ENCODE measurements around the gene STAT4. TPM values are rescaled to one million over a fixed set of nuclear protein-coding genes. Genes with fewer than 3 reads are reported as not detected.
A peak's percentile ranks its signal among the peaks of the same experiment; 100 is the strongest.

The STAT4 gene
- total RNA-seq, 2 experiments from 2014 or later: 52.4 to 52.6 TPM

- H3K4me3 Mint-ChIP-seq: no peak overlapping the region
- no peaks in the 10 kb centered on the region for H3K9me3 Mint-ChIP-seq
- POLR2A ChIA-PET: interaction anchor here (1.4 kb wide), 1 partner anchor 22 kb away, joined by 10 read pairs; no protein-coding TSS in a partner anchor
These were observed 21.0 kb upstream of the STAT4 start for GRCh38 chr2:191171708-191172355.

DNA sequence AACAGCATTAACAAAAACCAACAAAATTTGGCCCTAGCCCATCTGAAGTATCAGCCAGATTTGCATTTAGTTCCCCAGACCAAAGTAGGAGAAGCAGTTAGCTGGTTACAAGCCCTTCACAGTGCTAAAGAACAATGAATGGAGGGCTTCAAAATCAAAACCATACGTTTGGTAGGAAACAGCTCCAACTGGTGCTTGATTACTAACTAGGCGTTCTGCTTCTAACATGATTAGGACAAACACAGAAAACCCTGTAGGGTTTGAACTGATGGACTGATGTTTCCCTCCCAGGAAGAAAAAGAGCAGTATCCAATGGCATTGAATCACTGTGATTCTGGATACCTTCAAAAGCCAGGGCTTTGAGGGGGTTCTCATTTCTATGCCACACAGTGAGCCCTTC lies 20.5 kb upstream of the STAT4 start:
- intact Hi-C loops (cut with micrococcal nuclease): loop anchor here (1.0 kb wide), 1 partner anchor 23 kb away; no protein-coding TSS in a partner anchor
- no peaks in the 10 kb centered on the region for H3K27me3 Mint-ChIP-seq
- H3K27ac Mint-ChIP-seq: no peak overlapping the region

More at GRCh38 chr2:191171708-191172355, 21.0 kb upstream of the STAT4 start:
- DNase-seq: no peak
- CTCF ChIA-PET: interaction anchor here (1.6 to 3.4 kb wide), 5 partner anchors 16 to 350 kb away, joined by 3 to 14 read pairs (median 11); no protein-coding TSS in a partner anchor
- no peaks in the 10 kb centered on the region for H3K36me3 Mint-ChIP-seq
- H3K4me1 Mint-ChIP-seq (ENCODE audit: low read depth): peaks cover 58% of the 10 kb centered on the region
- peak overlapping the region; percentile 16 for H3K27ac Mint-ChIP-seq
- no peaks in the 10 kb centered on the region for H3K27me3 Mint-ChIP-seq
- intact Hi-C loops (cut with micrococcal nuclease): loop anchor here (1.0 kb wide), 2 partner anchors 22 to 47 kb away; no protein-coding TSS in a partner anchor

GRCh38 chr2:191170773-191171172 lies 20.0 kb upstream of the STAT4 start:
- no peak overlapping the region for H3K4me3 Mint-ChIP-seq
- DNase-seq: no peak
- intact Hi-C loops (cut with micrococcal nuclease): loop anchor here (1.0 kb wide), 1 partner anchor 24 kb away; no protein-coding TSS in a partner anchor
- H3K9me3 Mint-ChIP-seq: no peaks in the 10 kb centered on the region
- no peaks in the 10 kb centered on the region for H3K27me3 Mint-ChIP-seq
- CTCF ChIA-PET: interaction anchor here (0.7 to 3.4 kb wide), 8 partner anchors 15 to 351 kb away, joined by 3 to 14 read pairs (median 8); no protein-coding TSS in a partner anchor
- peaks cover 49% of the 10 kb centered on the region for H3K4me1 Mint-ChIP-seq (ENCODE audit: low read depth)
- H3K36me3 Mint-ChIP-seq: no peaks in the 10 kb centered on the region
- POLR2A ChIA-PET: no interaction called here
- H3K27ac Mint-ChIP-seq: no peak overlapping the region

More for the DNA sequence above, 20.5 kb upstream of the STAT4 start:
- no peaks in the 10 kb centered on the region for H3K36me3 Mint-ChIP-seq
- no peak overlapping the region for H3K4me3 Mint-ChIP-seq
- POLR2A ChIA-PET: interaction anchor here (1.4 kb wide), 1 partner anchor 23 kb away, joined by 10 read pairs; no protein-coding TSS in a partner anchor
- CTCF ChIA-PET: interaction anchor here (0.7 to 3.4 kb wide), 8 partner anchors 16 to 350 kb away, joined by 3 to 14 read pairs (median 4); no protein-coding TSS in a partner anchor
- no peak for DNase-seq
- peaks cover 54% of the 10 kb centered on the region for H3K4me1 Mint-ChIP-seq (ENCODE audit: low read depth)
- no peaks in the 10 kb centered on the region for H3K9me3 Mint-ChIP-seq

DNA sequence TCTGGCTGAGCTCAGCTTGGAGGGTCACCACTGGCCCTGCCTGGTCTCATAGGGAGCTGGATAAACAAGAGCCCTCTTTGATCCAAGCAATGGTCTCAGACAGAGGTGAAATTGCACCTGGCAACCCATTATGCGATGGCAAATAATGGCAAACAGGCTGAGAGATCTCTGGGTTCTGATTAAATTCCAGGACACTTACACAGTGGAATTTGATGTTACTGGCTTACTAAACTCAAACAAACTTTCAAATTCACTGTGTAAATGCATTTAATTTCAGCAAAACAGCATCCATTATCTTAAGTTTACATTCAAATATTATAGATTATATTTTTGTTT lies 19.5 kb upstream of the STAT4 start:
- H3K27ac Mint-ChIP-seq: no peak overlapping the region
- ChIA-PET POLR2A (no interaction called here), CTCF (interaction anchor here (0.8 to 2.6 kb wide), 7 partner anchors 15 to 390 kb away, joined by 3 to 13 read pairs (median 3); no protein-coding TSS in a partner anchor)
- H3K27me3 Mint-ChIP-seq: no peaks in the 10 kb centered on the region
- intact Hi-C loops (cut with micrococcal nuclease): no loop called here
- no peaks in the 10 kb centered on the region for H3K9me3 Mint-ChIP-seq
- no peaks in the 10 kb centered on the region for H3K36me3 Mint-ChIP-seq
- DNase-seq: no peak
- no peak overlapping the region for H3K4me3 Mint-ChIP-seq
- H3K4me1 Mint-ChIP-seq (ENCODE audit: low read depth): peaks cover 48% of the 10 kb centered on the region

DNA sequence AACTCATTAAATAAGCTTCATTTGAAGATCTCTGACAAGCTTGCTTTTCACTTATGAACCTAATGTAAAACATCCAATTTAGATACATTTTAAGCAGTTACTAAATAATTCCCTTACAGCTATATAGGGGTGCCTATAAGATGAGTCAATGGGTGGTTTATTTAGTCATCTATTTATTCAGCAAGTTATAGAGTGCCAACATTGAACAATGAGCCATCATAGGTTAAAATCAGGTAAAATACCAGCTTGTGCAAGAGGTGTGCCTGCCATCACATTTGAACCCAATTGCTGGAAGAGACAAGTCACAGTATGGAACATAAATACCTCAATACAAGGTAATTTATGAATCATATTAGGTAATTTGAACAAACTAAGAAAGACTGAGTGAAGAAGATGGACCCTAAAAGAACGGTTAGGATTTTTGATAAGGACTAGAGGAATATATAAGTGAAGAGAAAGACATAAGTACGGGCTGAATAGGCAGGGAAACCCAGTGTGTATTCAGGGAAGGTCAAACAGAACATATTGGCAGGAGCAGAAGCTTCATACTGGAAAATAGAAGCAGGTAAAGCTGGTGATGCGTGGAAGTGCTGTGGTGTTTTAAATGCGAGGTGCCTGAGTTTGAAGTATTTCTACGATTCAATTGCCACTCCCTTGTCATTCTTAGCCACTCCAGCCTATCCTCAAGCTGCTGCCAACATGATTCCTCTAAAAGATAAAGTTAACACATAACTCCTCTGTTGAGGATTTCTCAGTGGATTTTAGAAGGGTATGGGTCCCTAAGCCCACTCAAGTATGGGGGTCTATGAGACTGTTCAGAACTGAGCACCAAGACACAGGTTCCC lies 18.9 kb upstream of the STAT4 start:
- H3K9me3 Mint-ChIP-seq: no peaks in the 10 kb centered on the region

DNA sequence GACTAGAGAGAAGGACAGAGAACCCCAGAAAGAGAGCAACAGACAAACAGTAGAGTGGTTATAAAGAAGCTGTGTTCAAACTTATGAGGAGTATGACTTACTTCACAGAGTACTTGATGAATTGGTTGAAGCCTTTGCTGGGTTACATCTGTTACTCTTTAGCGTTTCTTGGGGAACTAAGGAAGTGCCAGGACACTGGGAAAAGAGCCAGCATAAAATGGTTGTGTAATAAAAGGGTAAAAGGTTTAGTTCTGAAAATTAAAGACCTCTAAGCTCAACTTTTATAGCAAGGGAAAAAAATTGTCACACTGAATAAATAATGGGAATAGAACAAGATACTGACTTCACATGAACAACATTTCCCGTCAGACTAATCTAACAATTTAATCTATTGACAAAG lies 17.0 kb upstream of the STAT4 start:
- ChIA-PET CTCF (interaction anchor here (1.0 to 1.8 kb wide), 3 partner anchors 115 to 354 kb away, joined by 3 to 7 read pairs (median 5); no protein-coding TSS in a partner anchor), POLR2A (no interaction called here)
- no peak for DNase-seq
- H3K36me3 Mint-ChIP-seq: no peaks in the 10 kb centered on the region
- H3K27me3 Mint-ChIP-seq: no peaks in the 10 kb centered on the region
- intact Hi-C loops (cut with micrococcal nuclease): no loop called here
- no peaks in the 10 kb centered on the region for H3K9me3 Mint-ChIP-seq
- H3K4me3 Mint-ChIP-seq: no peak overlapping the region
- peaks cover 36% of the 10 kb centered on the region for H3K4me1 Mint-ChIP-seq (ENCODE audit: low read depth)
- H3K27ac Mint-ChIP-seq: no peak overlapping the region

More for the DNA sequence above, 18.9 kb upstream of the STAT4 start:
- Mint-ChIP-seq H3K27ac (no peak overlapping the region), H3K4me1 (ENCODE audit: low read depth) (peaks cover 51% of the 10 kb centered on the region), H3K36me3 (no peaks in the 10 kb centered on the region), H3K27me3 (no peaks in the 10 kb centered on the region), H3K4me3 (no peak overlapping the region)
- CTCF ChIA-PET: interaction anchor here (0.7 to 2.2 kb wide), 7 partner anchors 14 to 389 kb away, joined by 3 to 13 read pairs (median 3); no protein-coding TSS in a partner anchor
- DNase-seq: no peak
- intact Hi-C loops (cut with micrococcal nuclease): loop anchor here (1.0 kb wide), 1 partner anchor 332 kb away; no protein-coding TSS in a partner anchor
- POLR2A ChIA-PET: interaction anchor here (1.3 kb wide), 1 partner anchor 25 kb away, joined by 3 read pairs; no protein-coding TSS in a partner anchor

- Mint-ChIP-seq H3K27ac (no peak overlapping the region), H3K4me1 (ENCODE audit: low read depth) (peaks cover 27% of the 10 kb centered on the region), H3K9me3 (no peaks in the 10 kb centered on the region), H3K27me3 (no peaks in the 10 kb centered on the region), H3K36me3 (no peaks in the 10 kb centered on the region), H3K4me3 (no peak overlapping the region)
- POLR2A ChIA-PET: no interaction called here
- no peak for DNase-seq
- CTCF ChIA-PET: interaction anchor here (1.0 to 4.1 kb wide), 6 partner anchors 12 to 355 kb away, joined by 6 to 44 read pairs (median 26); no protein-coding TSS in a partner anchor
- intact Hi-C loops (cut with micrococcal nuclease): no loop called here
These were observed 16.1 kb upstream of the STAT4 start for GRCh38 chr2:191166756-191167445.

DNA sequence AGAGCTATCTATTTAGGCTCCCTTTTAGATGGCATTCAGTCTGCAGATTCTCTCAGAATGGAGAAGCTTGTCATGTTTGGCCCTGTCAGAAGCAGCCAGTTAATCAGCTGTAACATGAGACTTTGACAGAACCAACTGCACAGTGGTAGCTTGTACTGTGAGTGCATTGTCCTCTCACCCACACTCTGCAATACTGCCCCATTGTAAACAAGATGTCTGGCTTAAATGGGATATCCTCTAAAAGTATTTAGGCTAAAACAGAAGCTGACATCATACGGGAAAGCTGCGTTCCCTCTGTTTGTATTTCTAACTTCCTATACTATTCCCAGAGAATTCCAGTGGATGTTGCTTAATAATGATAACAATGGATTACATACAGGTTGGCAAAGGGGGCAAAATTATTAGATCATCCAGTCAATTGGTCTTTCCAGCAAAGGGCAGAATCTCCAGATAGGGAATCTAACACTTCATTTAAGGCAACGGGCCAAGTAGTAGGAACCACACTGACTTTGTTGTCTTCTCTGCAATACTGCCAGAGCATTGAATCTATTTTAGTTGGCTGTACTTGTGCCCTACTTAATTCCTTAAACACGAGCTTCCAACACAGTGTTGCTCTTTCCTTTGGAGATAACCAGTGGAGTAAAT lies 15.4 kb upstream of the STAT4 start:
- intact Hi-C loops (cut with micrococcal nuclease): no loop called here
- Mint-ChIP-seq H3K27me3 (no peaks in the 10 kb centered on the region), H3K27ac (no peak overlapping the region), H3K4me3 (no peak overlapping the region), H3K4me1 (ENCODE audit: low read depth) (peaks cover 20% of the 10 kb centered on the region), H3K9me3 (no peaks in the 10 kb centered on the region), H3K36me3 (no peaks in the 10 kb centered on the region)
- ChIA-PET CTCF (interaction anchor here (0.7 to 4.1 kb wide), 13 partner anchors 9 to 401 kb away, joined by 3 to 44 read pairs (median 13); no protein-coding TSS in a partner anchor), POLR2A (no interaction called here)
- no peak for DNase-seq

DNA sequence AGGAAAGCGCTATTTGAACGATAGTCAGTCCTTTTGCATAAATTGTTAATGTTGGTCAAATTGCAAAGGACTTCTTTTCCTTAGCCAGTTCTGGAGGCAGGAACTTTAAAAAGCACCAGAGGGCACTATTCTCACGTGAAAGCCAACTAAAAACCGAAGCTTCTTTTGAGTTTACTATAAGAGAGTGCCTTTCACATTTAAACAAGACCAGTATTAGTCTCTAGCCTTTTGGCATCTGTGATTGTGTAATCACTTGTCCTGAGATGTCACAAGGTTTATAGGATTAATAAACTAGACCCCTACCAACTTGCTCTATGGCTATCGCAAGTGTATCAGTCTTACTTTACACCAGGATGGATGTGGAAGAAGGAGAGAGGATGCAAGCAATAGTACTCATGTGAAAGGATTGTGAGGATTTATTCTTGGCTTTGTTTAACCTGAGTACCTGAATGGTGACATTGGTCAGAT lies 14.4 kb upstream of the STAT4 start:
- Mint-ChIP-seq H3K9me3 (no peaks in the 10 kb centered on the region), H3K27ac (no peak overlapping the region)
- intact Hi-C loops (cut with micrococcal nuclease): loop anchor here (1.0 to 2.0 kb wide), 7 partner anchors 54 to 998 kb away; partner anchors contain the start of gene MYO1B

GRCh38 chr2:191158747-191159146 lies 8.0 kb upstream of the STAT4 start:
- no peak for DNase-seq
- intact Hi-C loops (cut with micrococcal nuclease): no loop called here
- Mint-ChIP-seq H3K9me3 (no peaks in the 10 kb centered on the region), H3K27me3 (no peaks in the 10 kb centered on the region), H3K27ac (no peak overlapping the region), H3K36me3 (no peaks in the 10 kb centered on the region), H3K4me1 (ENCODE audit: low read depth) (peaks cover 14% of the 10 kb centered on the region), H3K4me3 (no peak overlapping the region)
- CTCF ChIA-PET: interaction anchor here (0.6 to 5.1 kb wide), 5 partner anchors 33 to 109 kb away, joined by 3 to 53 read pairs (median 3); no protein-coding TSS in a partner anchor
- POLR2A ChIA-PET: no interaction called here

More for the DNA sequence above, 14.4 kb upstream of the STAT4 start:
- DNase-seq: no peak
- ChIA-PET POLR2A (no interaction called here), CTCF (interaction anchor here (0.6 to 4.1 kb wide), 27 partner anchors 8 to 998 kb away, joined by 3 to 44 read pairs (median 5); partner anchors contain the start of gene MYO1B)
- H3K4me1 Mint-ChIP-seq (ENCODE audit: low read depth): peaks cover 13% of the 10 kb centered on the region
- H3K36me3 Mint-ChIP-seq: no peaks in the 10 kb centered on the region
- H3K4me3 Mint-ChIP-seq: no peak overlapping the region
- no peaks in the 10 kb centered on the region for H3K27me3 Mint-ChIP-seq

GRCh38 chr2:191158193-191158592 lies 7.4 kb upstream of the STAT4 start:
- H3K27me3 Mint-ChIP-seq: no peaks in the 10 kb centered on the region
- peaks cover 17% of the 10 kb centered on the region for H3K4me1 Mint-ChIP-seq (ENCODE audit: low read depth)
- no peaks in the 10 kb centered on the region for H3K9me3 Mint-ChIP-seq
- H3K36me3 Mint-ChIP-seq: no peaks in the 10 kb centered on the region
- ChIA-PET CTCF (interaction anchor here (0.6 to 5.1 kb wide), 4 partner anchors 34 to 363 kb away, joined by 3 to 53 read pairs (median 4); no protein-coding TSS in a partner anchor), POLR2A (no interaction called here)
- DNase-seq: no peak
- intact Hi-C loops (cut with micrococcal nuclease): no loop called here
- H3K4me3 Mint-ChIP-seq: no peak overlapping the region
- no peak overlapping the region for H3K27ac Mint-ChIP-seq
